HUDEP-2 (cell line): ENCODE results near the gene MCRS1.
"Not testable (repeated sequence)": the region's sequence is repeated elsewhere in the genome, so short reads cannot be mapped to it uniquely, and the experiment has no call there.

ENCODE experiments used
- DNase-seq, 76 experiments: peaks; one replicate each; lab custom pipeline; 2025; ENCODE audit not compliant: unreplicated experiment in 76 of 76; lab: John Stamatoyannopoulos, UW

Gene MCRS1

DNA sequence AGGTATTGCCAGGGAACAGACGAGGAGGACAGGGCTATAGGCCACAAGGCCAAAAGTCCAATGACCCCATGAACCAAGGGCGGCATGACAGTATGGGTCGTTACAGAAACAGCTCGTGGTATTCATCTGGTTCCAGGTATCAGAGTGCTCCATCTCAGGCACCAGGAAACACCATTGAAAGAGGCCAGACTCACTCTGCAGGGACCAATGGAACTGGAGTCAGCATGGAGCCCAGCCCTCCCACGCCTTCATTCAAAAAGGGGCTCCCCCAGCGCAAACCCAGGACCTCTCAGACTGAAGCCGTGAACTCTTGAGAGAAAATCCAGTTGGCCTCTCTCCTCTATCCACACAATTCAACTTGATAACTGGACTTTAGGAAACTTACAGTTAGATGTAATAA lies 42.0 kb downstream of the MCRS1 start:
- DNase-seq: no peak

DNA sequence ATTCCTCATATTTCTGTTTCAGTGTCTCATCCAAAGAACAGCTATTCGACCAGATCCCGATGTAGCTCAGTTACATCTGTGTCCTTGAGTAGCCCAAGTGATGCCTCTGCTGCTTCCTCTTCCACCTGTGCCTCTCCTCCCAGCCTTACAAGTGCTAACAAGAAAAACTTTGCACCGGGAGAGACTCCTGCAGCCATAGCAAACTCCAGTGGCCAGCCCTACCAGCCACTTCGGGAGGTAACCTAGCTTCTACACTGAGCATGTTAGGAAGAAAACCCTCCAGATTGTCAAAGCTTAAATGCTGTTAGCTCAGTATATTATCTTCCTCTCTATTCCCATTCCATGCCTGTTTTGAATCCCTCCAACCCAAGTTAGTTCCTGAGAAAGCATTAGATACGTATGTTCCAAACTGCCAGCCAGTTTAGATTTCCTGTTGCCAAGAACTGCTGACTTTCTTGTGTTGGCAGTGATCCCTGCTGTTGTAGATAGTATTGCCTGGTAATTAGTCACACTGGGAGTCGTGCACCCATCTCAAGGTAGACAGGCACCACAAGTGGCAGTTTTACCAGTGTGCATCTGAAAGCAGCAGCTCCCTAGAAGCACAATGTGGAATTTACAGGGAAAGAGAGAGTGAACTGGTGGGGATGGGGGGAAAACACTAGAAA lies 43.1 kb downstream of the MCRS1 start:
- peak in 24 of 76 experiments; percentile 4 to 51 (median 24) for DNase-seq

DNA sequence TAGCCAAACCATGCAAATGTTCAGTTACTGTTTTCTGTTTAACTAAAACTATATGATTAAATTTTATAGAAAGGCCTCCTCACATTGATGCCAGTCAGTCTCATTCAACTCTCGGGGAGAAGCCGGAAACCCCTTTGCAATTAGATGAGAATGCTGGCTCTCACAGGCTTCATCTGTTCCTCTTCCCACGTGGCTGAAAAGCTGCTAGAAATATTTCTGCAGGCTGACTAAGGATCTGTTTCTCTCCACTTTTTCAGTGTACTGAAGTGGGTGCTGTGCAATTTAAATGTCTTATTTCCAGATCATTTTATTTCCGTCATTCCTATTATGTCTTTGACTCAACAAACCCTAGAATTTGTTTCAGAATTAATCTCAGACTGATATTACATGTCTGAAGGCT lies 46.6 kb downstream of the MCRS1 start:
- no peak for DNase-seq

DNA sequence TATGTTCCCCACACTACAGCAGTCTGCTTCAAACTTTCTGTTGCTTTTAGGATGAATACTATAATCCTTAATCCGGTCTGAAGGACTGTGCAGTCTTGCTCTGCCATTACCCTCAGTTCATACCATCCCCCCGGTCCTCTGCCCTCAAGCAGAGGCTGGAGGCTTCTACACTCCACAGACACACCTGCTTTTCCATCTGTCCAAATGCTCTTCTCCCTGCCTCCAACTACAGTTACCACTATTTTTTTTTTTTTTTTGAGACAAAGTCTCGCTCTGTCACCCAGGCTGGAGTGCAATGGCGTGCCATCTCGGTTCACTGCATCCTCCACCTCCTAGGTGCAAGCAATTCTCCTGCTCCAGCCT lies 48.4 kb downstream of the MCRS1 start:
- DNase-seq: no peak

DNA sequence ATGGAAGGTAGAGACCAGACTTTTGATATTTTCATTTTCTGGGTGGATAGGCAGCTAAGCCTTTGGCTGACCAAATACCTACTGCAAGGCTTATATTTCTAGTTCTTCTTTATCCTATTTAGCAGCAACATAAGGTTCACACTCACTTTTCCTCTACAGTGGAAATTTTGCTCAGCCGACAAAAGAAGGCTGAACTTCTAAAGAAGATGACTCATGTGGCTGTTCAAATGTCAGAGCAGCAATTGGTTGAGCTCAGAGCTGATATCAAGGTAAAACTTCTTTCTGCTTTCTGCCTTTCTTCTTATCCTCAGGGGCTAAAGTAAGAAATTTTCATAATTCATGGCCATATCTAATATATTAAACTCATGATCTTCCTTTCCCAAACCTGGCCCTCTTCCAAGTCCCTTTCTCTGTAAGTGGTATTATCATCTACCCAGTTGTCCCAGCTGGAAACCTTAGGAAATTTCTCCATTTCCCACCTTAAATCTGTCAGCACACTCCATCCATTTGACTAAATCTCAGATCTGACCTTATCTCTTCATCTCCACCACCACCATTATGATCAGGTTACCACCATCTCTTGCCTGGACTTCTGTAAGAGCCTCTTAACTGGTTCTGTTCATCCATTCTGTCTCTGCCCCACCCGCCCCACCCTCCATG lies 48.9 kb downstream of the MCRS1 start:
- DNase-seq: no peak

DNA sequence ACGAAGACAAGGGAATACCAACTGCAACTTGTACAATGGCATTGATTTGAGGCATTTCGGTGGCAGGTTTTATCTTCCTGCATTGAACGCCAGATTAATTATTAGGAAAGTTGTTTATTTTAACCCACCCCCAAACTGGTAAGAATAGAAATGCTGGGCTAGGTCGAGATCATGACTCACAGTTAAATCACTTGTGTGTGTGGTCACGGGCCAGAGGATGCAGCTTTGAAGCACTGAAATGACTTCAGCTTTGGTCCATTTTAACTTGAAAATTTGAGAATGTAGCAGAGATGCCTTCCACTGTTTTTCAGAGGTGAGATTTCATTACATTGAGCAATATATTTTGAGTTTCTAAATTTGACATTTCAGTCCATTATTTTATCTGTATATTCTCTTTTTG lies 52.7 kb downstream of the MCRS1 start:
- no peak for DNase-seq

DNA sequence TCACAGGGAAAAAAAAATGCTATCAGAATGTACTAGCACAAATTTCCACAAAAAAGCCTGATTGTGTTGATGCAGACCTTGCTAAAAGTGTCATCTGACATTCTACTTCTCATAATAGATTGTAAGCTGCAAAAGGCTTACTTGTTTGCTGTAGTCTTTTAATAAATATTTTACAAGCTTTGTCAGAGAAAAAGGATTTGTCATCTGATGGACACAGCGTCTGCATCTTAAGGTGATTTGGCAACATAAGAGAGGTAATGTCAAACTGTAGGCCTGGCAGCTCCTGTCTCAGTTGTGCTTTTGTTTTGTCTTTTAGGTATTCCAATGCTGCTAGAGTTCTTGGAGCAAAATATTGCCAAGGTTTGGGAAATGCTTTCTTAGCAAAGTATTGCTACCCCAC lies 55.4 kb downstream of the MCRS1 start:
- DNase-seq: no peak

DNA sequence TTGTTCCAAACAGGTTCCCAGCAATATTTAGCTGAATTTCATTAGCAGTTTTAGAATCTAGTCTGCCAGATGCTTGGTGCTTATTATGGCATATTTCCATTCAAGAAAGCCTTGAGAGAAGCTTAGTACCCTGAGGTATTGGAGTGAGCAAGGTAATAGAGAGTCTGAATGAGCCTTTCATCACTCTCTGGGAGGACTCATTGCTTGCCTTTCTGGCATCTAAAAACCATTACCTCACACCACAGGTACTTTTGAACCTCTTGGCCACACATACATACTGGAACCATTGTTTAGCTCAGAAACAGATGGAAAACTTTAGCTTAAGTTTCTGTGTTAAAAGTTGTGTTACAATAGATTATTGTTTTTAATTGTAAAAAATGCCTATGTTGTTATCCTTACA lies 56.5 kb downstream of the MCRS1 start:
- no peak for DNase-seq

DNA sequence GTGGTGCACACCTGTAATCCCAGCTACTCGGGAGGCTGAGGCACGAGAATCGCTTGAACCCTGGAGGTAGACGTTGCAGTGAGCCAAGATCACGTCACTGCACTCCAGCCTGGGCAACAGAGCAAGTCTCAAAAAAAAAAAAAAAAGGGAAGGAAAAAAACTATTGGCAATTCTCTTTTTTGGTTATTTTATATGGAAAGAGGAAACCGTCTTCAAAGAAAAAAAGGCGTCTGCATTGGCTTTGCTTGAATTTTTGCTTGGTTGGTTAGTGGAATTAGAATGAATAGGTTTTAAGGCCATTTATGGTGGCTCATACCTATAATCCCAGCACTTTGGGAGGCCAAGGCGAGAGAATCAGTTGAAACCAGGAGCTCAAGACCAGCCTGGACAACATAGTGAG lies 58.3 kb downstream of the MCRS1 start:
- not testable (repeated sequence) for DNase-seq
